GM12801 (cell line): Measurements from ENCODE around the gene BCL2L11.

Experiments
- CTCF ChIP-seq: IDR thresholded peaks from one replicate; pipeline ENCODE4 v1.5.1; 2011; ENCODE audit warnings: control low read depth; ENCODE audit not compliant: insufficient read length; ENCODE audit errors: extremely low read depth

Gene BCL2L11

GRCh38 chr2:111171337-111171930, 50.7 kb downstream of the BCL2L11 start:
- TF ChIP-seq CTCF = no peak

- TF ChIP-seq CTCF = no peak
These were observed 52.0 kb downstream of the BCL2L11 start for GRCh38 chr2:111172666-111173065.

- TF ChIP-seq CTCF = no peak
These were observed 52.6 kb downstream of the BCL2L11 start for GRCh38 chr2:111173338-111173737.

- TF ChIP-seq CTCF = no peak
These were observed 53.1 kb downstream of the BCL2L11 start for GRCh38 chr2:111173856-111174255.

- TF ChIP-seq CTCF = no peak
These were observed 54.9 kb downstream of the BCL2L11 start for GRCh38 chr2:111175615-111176014.

GRCh38 chr2:111176388-111176787, 55.7 kb downstream of the BCL2L11 start:
- no peak for TF ChIP-seq CTCF

GRCh38 chr2:111176867-111177266, 56.2 kb downstream of the BCL2L11 start:
- no peak for TF ChIP-seq CTCF
